GM10266 (cell line): ENCODE results near the gene HSPA9.

ENCODE experiments used
- DNase-seq: peaks from one replicate; pipeline ENCODE4 v3.0.0; 2012; ENCODE audit errors: extremely low spot score
- CTCF ChIP-seq: IDR thresholded peaks from 2 replicates; pipeline ENCODE4 v1.5.1; 2012; ENCODE audit warnings: mild to moderate bottlenecking, low read depth; ENCODE audit not compliant: control insufficient read depth, insufficient read depth; ENCODE audit errors: missing control alignments

HSPA9 gene

DNA sequence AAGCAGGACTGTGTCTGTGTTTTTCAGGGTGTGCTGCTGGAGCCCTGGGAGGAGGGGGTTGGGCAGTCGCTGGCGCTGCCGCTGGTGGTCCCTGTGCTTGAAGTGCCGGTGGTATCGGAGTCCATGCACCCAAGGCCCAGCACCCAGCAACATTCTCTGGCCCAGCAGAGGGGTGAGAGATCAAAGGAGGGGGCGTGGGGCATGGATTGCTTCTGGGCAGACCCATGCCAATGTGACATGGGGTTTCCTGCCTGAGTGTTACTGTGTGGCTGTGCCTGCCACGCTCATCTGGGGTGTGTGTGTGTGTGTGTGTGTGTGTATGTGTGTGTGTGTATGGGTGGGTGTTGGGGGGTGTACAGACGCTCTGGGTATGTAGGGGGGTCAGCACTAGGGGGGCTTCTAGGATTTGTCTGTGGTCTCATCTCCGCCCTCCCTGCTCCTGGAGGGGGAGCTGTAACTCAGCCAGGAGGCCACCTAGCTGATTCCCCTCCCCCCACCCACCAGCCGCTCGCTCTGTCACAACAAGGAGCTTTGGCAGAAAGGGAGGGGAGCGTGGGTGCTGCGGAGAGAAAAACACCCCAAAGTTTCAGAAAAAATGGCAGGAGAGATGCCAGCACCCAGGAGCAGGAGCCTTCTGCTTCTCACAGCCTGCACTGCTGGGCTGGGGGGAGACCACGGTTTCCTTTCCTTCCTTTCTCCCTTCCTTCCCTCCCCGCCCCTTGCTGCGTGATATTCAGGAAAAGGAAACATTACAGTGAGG is 35.9 kb upstream of the HSPA9 start:
- peak; percentile 14 for TF ChIP-seq CTCF
- peak; percentile 26 for DNase-seq

DNA sequence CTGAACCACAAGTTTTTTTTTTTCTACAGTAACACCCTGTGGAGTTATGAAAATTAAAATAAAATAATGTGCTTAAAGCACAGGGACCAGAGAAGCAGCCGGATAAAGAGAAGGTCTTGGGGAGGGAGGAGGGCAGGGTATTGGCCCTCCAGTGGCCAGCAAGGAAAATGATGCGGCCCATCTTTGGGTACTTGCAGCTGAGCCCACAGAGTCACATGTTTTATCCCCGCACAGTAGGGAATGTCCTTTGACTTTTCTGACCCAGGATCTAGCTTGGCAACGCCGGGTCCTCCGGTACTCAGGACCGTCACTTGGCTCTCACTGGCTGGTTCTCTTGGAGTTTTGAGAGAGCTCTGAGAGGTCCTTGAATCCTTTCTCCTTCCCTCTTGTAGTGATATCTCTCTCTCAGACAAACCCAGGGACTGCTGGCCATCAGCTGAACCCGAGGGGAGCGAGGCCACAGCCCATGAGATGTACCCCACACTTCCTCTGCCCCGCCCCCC is 35.3 kb upstream of the HSPA9 start:
- DNase-seq: no peak
- no peak for TF ChIP-seq CTCF

DNA sequence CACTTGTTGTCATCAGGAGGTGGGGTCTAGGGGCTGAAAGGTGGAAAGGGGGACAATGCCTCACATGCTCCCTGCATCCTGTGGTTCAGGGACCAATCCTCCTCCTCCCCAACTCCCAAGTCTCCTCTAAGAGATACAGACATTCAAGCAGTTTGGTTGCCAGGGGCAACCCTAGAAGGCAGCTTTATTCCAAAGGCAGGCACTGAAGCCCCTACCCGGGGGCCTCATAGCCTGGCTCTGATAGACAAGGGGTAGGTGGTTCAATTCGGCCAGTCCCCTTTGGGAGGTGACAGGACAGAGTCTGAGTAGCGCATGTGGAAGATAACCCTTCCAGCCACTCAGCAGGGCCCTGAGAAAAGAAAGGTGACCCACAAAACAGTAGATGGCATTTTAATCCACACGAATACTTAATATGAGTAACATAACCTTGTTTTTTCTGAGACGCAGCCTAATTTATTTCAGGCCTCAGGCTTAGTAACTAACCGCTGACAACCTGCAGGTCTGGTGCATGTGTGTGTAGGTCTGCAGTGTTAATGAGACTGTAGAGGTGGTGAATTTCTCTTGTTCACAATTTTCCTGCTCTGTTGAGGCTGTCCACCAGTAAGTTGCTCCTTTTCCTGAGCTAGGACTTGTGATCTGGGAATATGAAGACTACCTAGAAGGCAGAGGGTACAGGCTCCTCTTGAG is 31.3 kb upstream of the HSPA9 start:
- TF ChIP-seq CTCF: no peak
- no peak for DNase-seq

DNA sequence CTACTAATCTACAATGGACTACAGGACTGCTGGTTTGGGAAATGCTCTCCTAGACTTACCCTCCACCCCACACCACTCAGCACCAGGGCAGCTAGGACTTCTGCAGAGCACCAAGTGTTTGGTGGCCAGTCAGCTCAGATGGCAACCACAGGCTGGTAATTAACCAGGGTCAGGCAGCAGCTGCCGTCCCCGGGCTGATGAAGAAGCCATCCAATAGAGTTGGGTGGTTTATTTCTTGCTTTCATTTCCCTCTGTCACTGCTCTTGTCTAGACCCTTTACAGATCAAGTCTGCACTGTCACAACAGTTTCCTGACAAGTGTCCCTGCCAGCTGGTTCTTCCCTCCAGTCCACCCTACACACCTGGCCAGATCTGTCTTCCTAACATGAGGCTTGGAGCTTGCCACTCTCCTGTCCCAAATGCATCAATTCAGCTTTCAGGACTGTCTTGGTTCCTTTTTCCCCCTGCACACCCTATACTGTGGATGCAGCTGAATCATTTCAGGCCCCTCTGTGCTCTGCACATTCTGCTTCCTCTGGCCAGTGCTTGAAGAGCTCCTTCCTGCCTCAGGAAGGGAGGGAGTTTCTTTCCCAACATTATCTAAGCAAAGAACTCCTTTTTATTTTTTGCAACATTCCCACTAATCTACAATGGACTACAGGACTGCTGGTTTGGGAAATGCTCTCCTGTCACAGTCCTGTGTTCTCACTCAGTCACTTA is 30.2 kb upstream of the HSPA9 start:
- DNase-seq: no peak
- no peak for TF ChIP-seq CTCF

GRCh38 chr5:138604176-138604785 is 29.1 kb upstream of the HSPA9 start:
- no peak for TF ChIP-seq CTCF
- DNase-seq: no peak

DNA sequence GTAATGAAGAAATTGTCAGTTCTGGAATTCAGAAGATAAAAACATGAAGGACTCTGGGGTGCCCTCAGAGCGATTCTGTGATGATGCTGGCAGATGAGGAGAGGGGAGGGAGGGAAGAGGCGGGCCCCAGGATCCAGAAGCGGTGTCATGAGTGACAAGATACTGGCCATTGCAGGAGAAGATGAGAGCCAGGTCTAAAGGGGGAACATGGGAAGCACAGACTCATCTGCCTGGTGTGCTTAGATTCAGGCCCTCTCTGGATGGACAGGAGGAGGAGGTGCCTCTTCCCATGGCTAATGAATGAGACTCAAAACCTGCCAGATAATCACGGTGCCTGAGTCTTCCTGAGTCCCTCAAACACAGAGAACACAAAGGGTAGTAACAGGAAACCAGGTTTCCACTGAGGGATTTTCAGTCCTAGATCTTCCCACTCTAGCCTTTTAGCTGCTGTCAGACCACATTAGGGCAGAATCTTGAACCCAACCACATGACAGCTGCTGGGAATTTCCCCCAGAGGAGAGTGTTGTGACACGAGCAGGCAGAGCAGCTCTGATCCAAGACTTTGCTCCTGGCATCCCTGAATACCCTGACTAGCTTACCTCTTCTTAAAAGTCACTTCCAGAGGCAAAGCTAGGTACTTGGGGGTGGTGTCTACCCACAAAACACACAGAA is 28.2 kb upstream of the HSPA9 start:
- peak; percentile 41 for DNase-seq
- no peak for TF ChIP-seq CTCF
